Activated CD8-positive, alpha-beta memory T cell treated with anti-CD3 and anti-CD28 coated beads for 48 hours (primary cell): ENCODE results near the gene HIBADH.

Experiments
- DNase-seq, 3 experiments: peaks; one replicate each; pipeline ENCODE4 v3.0.0-alpha.2; 2020; ENCODE audit warnings: low read depth in 2 of 3, low spot score in 2 of 3

Gene HIBADH

GRCh38 chr7:27662490-27663205 lies at the start of gene HIBADH:
HIBADH (minus strand) TSS chr7:27662883; CDS start chr7:27662788, 95 bp downstream.
- peak; percentile 71 to 87 (median 81) for DNase-seq

DNA sequence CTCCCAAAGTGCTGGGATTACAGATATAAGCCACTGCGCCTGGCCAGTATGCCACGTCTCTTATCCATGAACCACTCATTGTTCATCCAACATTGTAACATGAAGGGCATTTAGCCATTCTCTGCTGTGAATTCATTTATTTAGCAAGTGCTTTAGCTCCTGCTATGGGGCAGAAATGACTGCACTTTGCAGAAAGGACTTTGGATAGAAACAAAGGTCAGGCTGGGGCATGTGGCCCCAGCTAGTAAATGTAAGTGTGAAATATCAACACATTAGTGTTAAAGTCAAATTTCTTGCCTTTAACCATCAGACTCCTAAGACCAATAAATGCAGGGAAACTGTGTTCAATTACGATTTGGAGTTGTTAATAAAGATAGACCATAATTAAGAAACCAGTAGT lies 49.5 kb upstream of the HIBADH start:
- no peak for DNase-seq

- no peak for DNase-seq
Measured at GRCh38 chr7:27709137-27710075, 46.7 kb upstream of the HIBADH start.

GRCh38 chr7:27708485-27708884 lies 45.8 kb upstream of the HIBADH start:
- no peak for DNase-seq

- DNase-seq = no peak
Measured at GRCh38 chr7:27705200-27705594, 42.5 kb upstream of the HIBADH start.

DNA sequence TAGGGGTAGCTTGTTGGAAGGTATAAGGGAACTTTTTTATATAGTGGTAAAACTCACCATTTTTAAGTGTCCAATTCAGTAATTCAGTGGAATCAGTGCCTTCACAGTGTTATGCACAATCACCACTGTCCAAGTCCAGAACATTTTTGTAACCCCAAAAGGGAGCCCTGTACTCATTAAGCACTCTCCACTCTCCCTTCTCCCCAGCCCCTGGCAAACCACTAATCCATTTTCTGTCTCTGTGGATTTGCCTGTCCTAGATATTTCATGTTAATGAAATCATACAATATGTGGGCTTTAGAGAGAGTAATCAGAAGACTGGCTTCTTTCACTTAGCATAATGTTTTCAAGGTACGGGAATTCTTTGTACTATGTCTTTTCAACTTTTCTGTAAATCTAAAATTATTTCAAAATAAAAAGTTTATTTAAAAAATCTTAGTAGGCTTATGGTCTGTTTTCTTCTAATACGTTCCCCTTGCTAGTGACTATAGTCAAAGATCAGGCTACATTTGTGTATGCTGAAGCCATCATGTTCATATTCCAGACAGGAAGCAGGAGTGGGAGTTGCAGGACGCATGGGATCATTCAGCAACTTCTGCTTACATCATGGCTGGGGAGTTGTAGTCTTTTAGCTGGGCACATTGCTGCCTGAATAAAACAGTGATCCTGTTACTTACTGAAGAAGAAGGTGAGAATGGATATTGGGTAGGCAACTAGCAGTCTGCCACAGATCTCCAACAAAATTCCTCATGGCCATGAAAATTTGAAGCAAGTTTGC lies 41.9 kb upstream of the HIBADH start:
- DNase-seq = no peak

DNA sequence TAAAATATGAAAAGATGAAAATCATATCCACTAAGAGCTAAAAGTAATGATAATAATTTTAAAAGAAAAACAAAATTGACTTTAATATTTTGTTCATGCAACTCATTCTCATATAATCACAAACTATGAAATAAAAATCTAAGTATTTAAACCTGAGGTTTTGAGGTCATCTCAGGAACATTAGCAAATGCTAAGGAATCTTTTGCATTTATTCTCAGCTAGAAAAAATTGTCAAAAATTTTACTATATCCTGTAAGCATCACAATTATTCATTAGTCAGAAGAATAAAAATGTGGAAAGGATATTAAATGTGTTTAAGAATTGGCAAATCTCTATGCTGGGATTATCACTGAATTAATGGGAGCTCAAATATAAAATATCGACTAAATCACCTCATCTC lies 40.5 kb upstream of the HIBADH start:
- DNase-seq = no peak

DNA sequence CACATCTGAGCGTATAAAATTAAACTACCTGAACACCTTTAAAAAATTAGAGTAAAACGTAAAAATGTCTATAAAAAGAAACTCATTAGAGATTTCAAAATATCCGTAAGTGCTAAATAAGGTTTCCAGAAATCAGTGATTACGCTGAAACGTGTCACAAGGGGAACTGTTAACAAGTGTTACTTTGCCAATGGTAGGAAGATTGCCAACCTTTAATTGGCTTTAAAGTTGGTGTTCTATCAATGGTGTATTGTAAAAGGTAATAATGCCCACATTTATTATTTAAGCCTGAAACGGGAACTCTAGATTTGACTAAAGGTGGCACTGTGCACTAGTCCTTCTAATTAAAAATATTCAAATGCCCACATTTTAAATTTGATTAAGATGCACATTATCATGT lies 37.8 kb upstream of the HIBADH start:
- DNase-seq = no peak

DNA sequence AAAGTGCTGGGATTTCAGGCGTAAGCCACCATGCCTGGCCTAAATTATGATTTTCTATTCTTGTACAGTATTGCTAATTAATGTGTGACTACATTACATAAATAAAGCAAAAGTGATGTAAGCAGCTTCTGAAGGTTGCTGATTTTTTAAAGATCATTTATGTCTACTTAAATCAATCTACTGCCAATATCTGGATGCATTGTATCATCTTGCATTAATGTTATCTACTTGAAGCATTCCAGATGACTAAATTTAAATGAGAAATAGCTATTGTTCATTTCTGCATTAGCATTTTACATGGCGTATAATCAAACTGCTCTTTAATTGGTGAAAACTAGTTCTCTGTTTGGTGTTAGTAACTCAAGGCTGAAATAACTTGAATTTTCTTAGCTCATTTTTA lies 37.1 kb upstream of the HIBADH start:
- DNase-seq = no peak

GRCh38 chr7:27697861-27698430 lies 35.3 kb upstream of the HIBADH start:
- no peak for DNase-seq

DNA sequence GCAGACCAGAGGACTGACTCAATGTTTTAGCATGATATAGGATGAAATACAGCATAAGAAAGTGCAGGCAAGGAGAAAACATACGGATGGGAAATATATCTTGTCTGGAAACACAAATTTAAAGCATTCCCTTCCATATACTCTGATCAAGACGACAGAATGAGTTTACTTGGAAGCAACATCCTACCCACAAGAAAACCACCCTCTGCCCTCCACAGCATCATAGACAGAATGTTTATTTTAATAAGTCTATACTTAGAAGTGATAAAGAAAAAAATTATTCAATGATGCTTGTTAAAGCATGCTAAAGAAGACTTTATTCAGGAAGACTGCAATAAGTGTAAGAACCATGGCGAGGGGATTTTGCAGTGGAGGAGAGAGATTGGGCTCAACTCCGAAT lies 32.4 kb upstream of the HIBADH start:
- no peak for DNase-seq

GRCh38 chr7:27693794-27694193 lies 31.1 kb upstream of the HIBADH start:
- no peak for DNase-seq

DNA sequence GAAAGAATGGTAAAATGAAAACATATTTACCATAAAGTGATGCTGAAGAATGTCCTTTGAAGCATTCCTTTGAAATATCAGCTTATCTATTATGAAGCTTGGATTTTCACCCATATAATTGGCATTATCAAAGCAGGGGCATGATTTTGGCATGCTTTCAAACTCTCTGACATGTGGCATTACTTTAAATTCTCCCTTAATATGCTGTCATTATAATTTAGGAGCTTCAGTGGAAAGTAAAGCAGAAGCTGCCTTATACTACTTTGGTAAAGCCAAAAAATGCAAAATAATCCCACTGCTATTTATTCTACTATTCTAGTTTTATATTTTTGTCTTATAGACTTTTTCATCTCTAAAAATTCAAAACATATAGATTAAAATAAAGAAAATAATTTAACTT lies 28.0 kb upstream of the HIBADH start:
- no peak for DNase-seq

DNA sequence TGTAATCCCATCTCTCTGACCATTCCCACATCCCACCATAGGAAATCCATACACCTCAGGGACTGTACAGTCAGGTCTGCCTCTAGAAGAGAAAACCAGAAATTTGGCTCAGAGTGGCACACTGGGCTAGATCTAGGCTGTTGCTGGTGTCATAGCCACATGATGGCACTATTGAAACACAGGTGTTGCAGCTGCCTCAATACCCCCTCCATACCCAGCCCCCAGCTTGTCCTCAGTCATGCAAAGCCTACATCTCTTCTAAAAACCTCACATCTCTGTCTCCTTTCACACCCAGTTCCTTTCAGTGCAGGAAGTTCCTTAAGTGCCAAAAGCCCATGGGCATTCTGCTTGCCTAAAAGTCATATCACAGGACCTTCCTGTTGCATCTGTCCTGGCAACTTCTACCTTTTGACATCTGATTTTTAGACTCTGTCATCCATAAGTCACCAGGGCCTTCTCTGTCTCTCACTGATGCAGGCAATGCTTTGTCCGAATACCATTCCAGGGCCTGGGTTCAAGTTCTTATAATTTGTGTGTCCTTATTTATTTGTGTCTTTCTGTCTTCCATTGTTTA lies 27.0 kb upstream of the HIBADH start:
- no peak for DNase-seq

DNA sequence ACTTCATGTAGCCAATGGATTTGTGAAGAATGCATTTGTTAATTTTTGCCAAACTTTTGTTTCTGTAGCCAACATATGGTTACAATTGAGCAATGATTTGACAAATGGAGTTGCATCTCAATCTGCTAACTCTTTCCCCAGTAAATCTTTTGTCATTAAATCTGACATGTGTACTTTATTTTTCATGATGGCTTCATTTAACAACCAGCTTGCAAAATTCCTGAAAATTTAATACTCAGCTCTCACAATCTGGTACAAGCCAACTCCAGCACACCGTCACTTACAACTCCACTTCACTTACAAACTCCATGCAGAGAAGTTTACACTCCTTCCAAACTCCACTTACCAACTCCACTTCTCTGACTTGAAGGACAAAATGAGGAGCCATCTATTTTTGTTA lies 26.5 kb upstream of the HIBADH start:
- DNase-seq = no peak

- no peak for DNase-seq
Measured at GRCh38 chr7:27688646-27689045, 26.0 kb upstream of the HIBADH start.

DNA sequence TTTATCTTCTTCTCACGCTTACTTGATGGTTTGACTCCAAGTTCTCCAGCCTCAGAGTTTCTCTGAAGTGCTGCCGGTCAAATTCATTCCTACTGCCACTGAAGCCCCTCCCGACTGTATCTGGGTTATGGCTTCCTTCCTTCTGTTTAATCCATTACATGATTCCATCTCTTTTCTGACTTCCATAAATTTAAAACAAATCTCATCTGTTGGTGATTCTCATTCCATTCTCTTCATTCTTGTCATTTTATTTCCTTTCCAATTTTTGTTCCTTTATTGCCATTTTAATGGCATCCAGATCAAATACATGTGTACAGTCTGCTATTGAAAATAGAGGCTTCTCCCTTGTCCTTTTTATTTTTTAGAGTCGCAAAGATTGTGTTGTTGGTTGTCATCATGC lies 25.4 kb upstream of the HIBADH start:
- no peak for DNase-seq

DNA sequence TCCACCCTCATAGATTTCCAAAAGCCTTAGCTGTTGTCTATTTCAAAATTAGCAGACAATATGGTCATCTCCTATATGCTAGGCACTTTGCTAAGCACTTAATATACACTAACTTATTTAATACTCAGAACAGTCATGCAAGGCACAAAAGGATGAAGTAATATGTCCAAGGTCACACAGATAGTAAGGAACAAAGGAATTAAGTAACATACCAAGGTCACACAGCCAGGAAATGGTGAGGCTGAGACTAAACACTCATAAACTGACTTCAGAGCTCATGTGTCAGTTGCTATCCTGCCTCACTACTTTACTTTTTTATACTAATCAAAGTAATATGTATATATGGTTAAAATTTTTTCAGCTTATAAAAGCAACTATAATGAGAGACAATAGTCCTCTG lies 23.6 kb upstream of the HIBADH start:
- DNase-seq = no peak

DNA sequence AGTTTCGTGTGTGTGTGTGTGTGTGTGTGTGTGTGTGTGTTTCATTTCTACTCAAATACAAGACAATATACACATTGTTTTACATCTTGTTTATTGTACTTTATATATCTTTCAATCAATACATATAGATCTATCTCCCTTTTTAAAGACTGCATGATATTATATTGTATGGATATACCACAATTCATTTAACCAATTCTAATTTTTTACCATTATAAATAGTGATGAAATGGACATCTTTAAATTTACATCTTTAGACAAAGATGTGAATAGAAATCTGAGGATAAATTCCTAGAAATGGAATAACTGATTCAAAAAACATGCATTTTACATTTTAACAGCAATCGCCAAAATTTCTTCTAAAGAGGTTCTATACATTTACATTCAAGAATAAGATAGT lies 23.2 kb upstream of the HIBADH start:
- no peak for DNase-seq

- no peak for DNase-seq
Measured at GRCh38 chr7:27685209-27685608, 22.5 kb upstream of the HIBADH start.

GRCh38 chr7:27684491-27684890 lies 21.8 kb upstream of the HIBADH start:
- no peak for DNase-seq
